SK-N-SH (cell line): ENCODE results near the gene TMEM129. TPM values are rescaled to one million over a fixed set of nuclear protein-coding genes. Genes with fewer than 3 reads are reported as not detected.

Experiments
- CTCF ChIA-PET: fragments of 300-600, 350-600 bp; formaldehyde crosslinking; extraction: SDS; loops from one replicate; lab custom pipeline; 2021; lab: Yijun Ruan, JAX
- POLR2A ChIA-PET: fragments of 350-600 bp; sonication (Branson Sonifier 250); formaldehyde crosslinking; extraction: SDS; loops from one replicate; lab custom pipeline; 2020; ENCODE audit warnings: antibody characterized with exemption, inconsistent platforms; lab: Yijun Ruan, JAX
- DNase-seq: peaks from one replicate; pipeline ENCODE4 v3.0.0; 2012
- H2AFZ ChIP-seq: fragments of 200-600 bp; sonication (generic); 2 replicates; pipeline ENCODE4 v1.8.1; 2016; ENCODE audit warnings: antibody characterized with exemption, mild to moderate bottlenecking, low read depth
- H3F3A ChIP-seq: fragments of 200-600 bp; sonication (generic); replicated peaks from 2 replicates; pipeline ENCODE3; 2016; ENCODE audit warnings: antibody characterized with exemption, mild to moderate bottlenecking; ENCODE audit not compliant: insufficient read depth
- H3K27ac ChIP-seq, 2 experiments: fragments of 200-500 bp in 1 of 2; fragments of 200-600 bp in 1 of 2; sonication (Bioruptor generic) in 1 of 2; sonication (generic), shearing (Covaris generic) in 1 of 2; 2 replicates each; pipeline versions ENCODE4 v1.5.1 to v1.6.1; 2014 to 2016; ENCODE audit warnings: low read depth in 2 of 2, inconsistent platforms in 1 of 2, low read length in 1 of 2, mild to moderate bottlenecking in 1 of 2, mixed read lengths in 1 of 2
- H3K27me3 ChIP-seq: fragments of 200-600 bp; sonication (generic), shearing (Covaris generic); 2 replicates; pipeline ENCODE4 v1.6.1; 2016; ENCODE audit warnings: mixed run types; ENCODE audit not compliant: insufficient read depth
- H3K36me3 ChIP-seq, 2 experiments: fragments of 200-500 bp in 1 of 2; fragments of 200-600 bp in 1 of 2; sonication (Bioruptor generic) in 1 of 2; sonication (generic) in 1 of 2; replicated peaks in 1 of 2; 2 replicates each; pipeline versions ENCODE3 to v1.5.1; 2014 to 2016; ENCODE audit warnings: low read length in 1 of 2, mild to moderate bottlenecking in 1 of 2; ENCODE audit not compliant: insufficient read depth in 2 of 2, control insufficient read depth in 1 of 2
- H3K4me1 ChIP-seq, 2 experiments: fragments of 200-500 bp in 1 of 2; fragments of 200-600 bp in 1 of 2; sonication (Bioruptor generic) in 1 of 2; sonication (generic), shearing (Covaris generic) in 1 of 2; 2 replicates each; pipeline versions ENCODE4 v1.5.1 to v1.6.1; 2014 to 2016; ENCODE audit warnings: low read depth in 1 of 2, low read length in 1 of 2, mixed run types in 1 of 2; ENCODE audit not compliant: insufficient read depth in 2 of 2, control insufficient read depth in 1 of 2
- H3K4me2 ChIP-seq: fragments of 200-600 bp; sonication (generic), shearing (Covaris generic); 2 replicates; pipeline ENCODE4 v1.6.1; 2017; ENCODE audit warnings: mixed run types
- H3K4me3 ChIP-seq, 2 experiments: fragments of 200-500 bp in 1 of 2; fragments of 200-600 bp in 1 of 2; sonication (Bioruptor generic) in 1 of 2; sonication (generic), shearing (Covaris generic) in 1 of 2; 2 replicates each; pipeline versions ENCODE4 v1.5.1 to v1.8.1; 2014 to 2016; ENCODE audit warnings: low read depth in 2 of 2, inconsistent platforms in 1 of 2, low read length in 1 of 2, mild to moderate bottlenecking in 1 of 2, mixed read lengths in 1 of 2, moderate library complexity in 1 of 2
- H3K79me2 ChIP-seq: fragments of 200-600 bp; sonication (generic); 2 replicates; pipeline ENCODE4 v1.8.1; 2017; ENCODE audit warnings: mild to moderate bottlenecking; ENCODE audit not compliant: insufficient read depth
- H3K9ac ChIP-seq: fragments of 200-600 bp; sonication (generic); 2 replicates; pipeline ENCODE4 v1.6.1; 2017; ENCODE audit warnings: mixed run types
- H3K9me2 ChIP-seq: fragments of 200-600 bp; sonication (generic); 2 replicates; pipeline ENCODE4 v1.6.1; 2017; ENCODE audit warnings: mixed run types
- H3K9me3 ChIP-seq: fragments of 200-600 bp; sonication (generic); 2 replicates; pipeline ENCODE4 v1.6.1; 2017; ENCODE audit warnings: mixed run types, mild to moderate bottlenecking, moderate library complexity
- H4K20me1 ChIP-seq: fragments of 200-600 bp; sonication (generic); 2 replicates; pipeline ENCODE4 v1.6.1; 2017; ENCODE audit warnings: mild to moderate bottlenecking, mixed run types; ENCODE audit not compliant: insufficient read depth
- CTCF ChIP-seq: fragments of 200-600 bp; sonication (generic); IDR thresholded peaks from 2 replicates; pipeline ENCODE4 v1.6.1; 2017; ENCODE audit warnings: antibody characterized with exemption, mild to moderate bottlenecking, moderate library complexity
- ELF1 ChIP-seq: IDR thresholded peaks from 2 replicates; pipeline ENCODE4 v1.4.0; 2012
- EP300 ChIP-seq, 2 experiments: IDR thresholded peaks; 2 replicates each; pipeline versions ENCODE4 v1.4.0 to v1.6.1; 2012; ENCODE audit warnings: borderline replicate concordance in 1 of 2, low read depth in 1 of 2, low read length in 1 of 2
- EZH2phosphoT487 ChIP-seq: fragments of 200-600 bp; sonication (generic); IDR thresholded peaks from 2 replicates; pipeline ENCODE4 v1.6.1; 2017; ENCODE audit warnings: low read depth, mixed run types, mild to moderate bottlenecking, antibody characterized with exemption, moderate library complexity, borderline replicate concordance
- FOXJ3 ChIP-seq: sonication (generic); formaldehyde crosslinking; IDR thresholded peaks from 2 replicates; pipeline ENCODE4 v1.5.1; 2020; ENCODE audit warnings: mild to moderate bottlenecking, missing genetic modification reagents
- GABPA ChIP-seq: IDR thresholded peaks from 2 replicates; pipeline ENCODE4 v1.4.0; 2012; ENCODE audit warnings: low read depth, mild to moderate bottlenecking
- GATA2 ChIP-seq: sonication (generic); formaldehyde crosslinking; IDR thresholded peaks from 2 replicates; pipeline ENCODE4 v1.5.0; 2020; ENCODE audit warnings: mild to moderate bottlenecking, missing genetic modification reagents
- MEF2A ChIP-seq: IDR thresholded peaks from 2 replicates; pipeline ENCODE4 v1.4.0; 2012; ENCODE audit warnings: low read depth, borderline replicate concordance
- MXI1 ChIP-seq: IDR thresholded peaks from 2 replicates; pipeline ENCODE4 v1.6.1; 2012; ENCODE audit warnings: mild to moderate bottlenecking, low read depth, low read length, improper control_type of control experiment
- NFIC ChIP-seq: IDR thresholded peaks from 2 replicates; pipeline ENCODE4 v1.4.0; 2012; ENCODE audit warnings: borderline replicate concordance
- POLR2AphosphoS5 ChIP-seq: IDR thresholded peaks from 2 replicates; pipeline ENCODE4 v1.6.1; 2012; ENCODE audit warnings: low read depth, low read length
- RAD21 ChIP-seq: IDR thresholded peaks from 2 replicates; pipeline ENCODE4 v1.6.1; 2012; ENCODE audit warnings: mild to moderate bottlenecking, low read length
- RCOR1 ChIP-seq: fragments of 150-350 bp; IDR thresholded peaks from 2 replicates; pipeline ENCODE4 v1.6.1; 2017; ENCODE audit warnings: antibody characterized with exemption, low read length
- RXRA ChIP-seq: IDR thresholded peaks from 2 replicates; pipeline ENCODE4 v1.4.0; 2012; ENCODE audit warnings: low read depth, mild to moderate bottlenecking, borderline replicate concordance
- SMC3 ChIP-seq: IDR thresholded peaks from 2 replicates; pipeline ENCODE4 v1.6.1; 2012; ENCODE audit warnings: low read depth, low read length, improper control_type of control experiment
- TAF1 ChIP-seq: IDR thresholded peaks from 2 replicates; pipeline ENCODE4 v1.6.1; 2012; ENCODE audit warnings: low read depth, mild to moderate bottlenecking, low read length, moderate library complexity, borderline replicate concordance
- TEAD4 ChIP-seq: IDR thresholded peaks from 2 replicates; pipeline ENCODE4 v1.4.0; 2012; ENCODE audit warnings: mild to moderate bottlenecking, borderline replicate concordance; ENCODE audit not compliant: insufficient read depth
- USF1 ChIP-seq: IDR thresholded peaks from 2 replicates; pipeline ENCODE4 v1.4.0; 2012; ENCODE audit warnings: low read depth, borderline replicate concordance
- WGBS: methylation state at CpG from one replicate; pipeline ENCODE4 v1.1.6; 2017; ENCODE audit warnings: low lambda C conversion rate; 5-methylcytosine and 5-hydroxymethylcytosine counted together
- polyA plus RNA-seq, 3 experiments: library from polyadenylated mRNA; depleted of rRNA; stranded (reverse); fragments of >200 nt; gene quantifications; 2 replicates each; pipeline ENCODE4 v1.2.3, GENCODE V29; 2012
- TF ChIP-seq, protein P1 (sequence below): fragments of 150-350 bp; IDR thresholded peaks from 2 replicates; pipeline ENCODE4 v1.6.1; 2017; ENCODE audit warnings: antibody characterized with exemption, low read length, low read depth, borderline replicate concordance
- TF ChIP-seq, protein P2 (sequence below): IDR thresholded peaks from 2 replicates; pipeline ENCODE4 v1.6.1; 2012; ENCODE audit warnings: mild to moderate bottlenecking, low read depth, low read length, moderate library complexity

The TMEM129 gene
- polyA plus RNA-seq, 1 of the 3 experiments (the other 2 are of a cell fraction): 36.5 TPM

DNA sequence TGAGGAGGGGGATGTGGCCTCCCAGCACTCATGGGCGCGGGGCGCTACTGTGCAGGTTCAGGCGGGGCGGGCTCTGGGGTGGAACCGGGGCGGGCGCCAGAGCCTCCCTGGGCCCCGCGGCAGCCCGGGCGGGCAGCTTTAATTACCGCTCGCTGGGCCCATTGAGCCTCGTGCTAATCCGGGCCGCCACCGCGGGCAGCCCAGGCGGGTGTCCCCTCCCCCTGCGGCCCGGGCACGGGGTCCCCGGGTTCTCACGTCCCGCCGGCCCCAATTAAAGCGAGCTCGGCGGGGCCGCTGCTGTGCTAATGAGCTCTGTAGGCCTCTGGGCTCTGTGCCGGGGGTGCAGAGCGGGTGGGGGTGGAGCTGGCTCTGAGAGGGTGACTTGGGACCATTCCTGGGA is 49.1 kb upstream of the TMEM129 start:
- ChIA-PET CTCF (interaction anchor here (1.1 to 2.0 kb wide), 3 partner anchors 22 to 129 kb away, joined by 3 to 5 read pairs (median 3); no protein-coding TSS in a partner anchor), POLR2A (no interaction called here)
- H3K27me3 ChIP-seq: no peaks in the 10 kb centered on the region
- H3K9me3 ChIP-seq: no peaks in the 10 kb centered on the region
- no peak overlapping the region for H3K4me2 ChIP-seq
- H4K20me1 ChIP-seq: no peaks in the 10 kb centered on the region
- no peak for DNase-seq
- no peak overlapping the region for H2AFZ ChIP-seq
- TF ChIP-seq GABPA: no peak
- TF ChIP-seq FOXJ3 (CRISPR knock-in tag): no peak
- no peak for TF ChIP-seq RCOR1
- TF ChIP-seq, protein P1, sequence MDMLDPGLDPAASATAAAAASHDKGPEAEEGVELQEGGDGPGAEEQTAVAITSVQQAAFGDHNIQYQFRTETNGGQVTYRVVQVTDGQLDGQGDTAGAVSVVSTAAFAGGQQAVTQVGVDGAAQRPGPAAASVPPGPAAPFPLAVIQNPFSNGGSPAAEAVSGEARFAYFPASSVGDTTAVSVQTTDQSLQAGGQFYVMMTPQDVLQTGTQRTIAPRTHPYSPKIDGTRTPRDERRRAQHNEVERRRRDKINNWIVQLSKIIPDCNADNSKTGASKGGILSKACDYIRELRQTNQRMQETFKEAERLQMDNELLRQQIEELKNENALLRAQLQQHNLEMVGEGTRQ: no peak
- TF ChIP-seq, protein P2, sequence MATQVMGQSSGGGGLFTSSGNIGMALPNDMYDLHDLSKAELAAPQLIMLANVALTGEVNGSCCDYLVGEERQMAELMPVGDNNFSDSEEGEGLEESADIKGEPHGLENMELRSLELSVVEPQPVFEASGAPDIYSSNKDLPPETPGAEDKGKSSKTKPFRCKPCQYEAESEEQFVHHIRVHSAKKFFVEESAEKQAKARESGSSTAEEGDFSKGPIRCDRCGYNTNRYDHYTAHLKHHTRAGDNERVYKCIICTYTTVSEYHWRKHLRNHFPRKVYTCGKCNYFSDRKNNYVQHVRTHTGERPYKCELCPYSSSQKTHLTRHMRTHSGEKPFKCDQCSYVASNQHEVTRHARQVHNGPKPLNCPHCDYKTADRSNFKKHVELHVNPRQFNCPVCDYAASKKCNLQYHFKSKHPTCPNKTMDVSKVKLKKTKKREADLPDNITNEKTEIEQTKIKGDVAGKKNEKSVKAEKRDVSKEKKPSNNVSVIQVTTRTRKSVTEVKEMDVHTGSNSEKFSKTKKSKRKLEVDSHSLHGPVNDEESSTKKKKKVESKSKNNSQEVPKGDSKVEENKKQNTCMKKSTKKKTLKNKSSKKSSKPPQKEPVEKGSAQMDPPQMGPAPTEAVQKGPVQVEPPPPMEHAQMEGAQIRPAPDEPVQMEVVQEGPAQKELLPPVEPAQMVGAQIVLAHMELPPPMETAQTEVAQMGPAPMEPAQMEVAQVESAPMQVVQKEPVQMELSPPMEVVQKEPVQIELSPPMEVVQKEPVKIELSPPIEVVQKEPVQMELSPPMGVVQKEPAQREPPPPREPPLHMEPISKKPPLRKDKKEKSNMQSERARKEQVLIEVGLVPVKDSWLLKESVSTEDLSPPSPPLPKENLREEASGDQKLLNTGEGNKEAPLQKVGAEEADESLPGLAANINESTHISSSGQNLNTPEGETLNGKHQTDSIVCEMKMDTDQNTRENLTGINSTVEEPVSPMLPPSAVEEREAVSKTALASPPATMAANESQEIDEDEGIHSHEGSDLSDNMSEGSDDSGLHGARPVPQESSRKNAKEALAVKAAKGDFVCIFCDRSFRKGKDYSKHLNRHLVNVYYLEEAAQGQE: no peak
- TF ChIP-seq SMC3: no peak
- no peaks in the 10 kb centered on the region for H3F3A ChIP-seq
- H3K79me2 ChIP-seq: no peaks in the 10 kb centered on the region
- peaks cover 0 to 29% of the 10 kb centered on the region in 2 experiments; a peak in 1 of 4 replicates for H3K4me1 ChIP-seq
- H3K9me2 ChIP-seq: no peaks in the 10 kb centered on the region
- H3K9ac ChIP-seq: no peak overlapping the region
- no peak overlapping the region for H3K27ac ChIP-seq
- H3K4me3 ChIP-seq: no peak overlapping the region
- WGBS: 90% methylated on average over 2 of the region's 33 CpGs
- no peaks in the 10 kb centered on the region for H3K36me3 ChIP-seq

- no CpG with 5 or more reads among the region's 6 CpGs for WGBS
- TF ChIP-seq GABPA: no peak
- TF ChIP-seq EZH2phosphoT487: no peak
- no peak for TF ChIP-seq USF1
- no peak for TF ChIP-seq ELF1
- TF ChIP-seq TEAD4: no peak
- no peak for TF ChIP-seq MXI1
- TF ChIP-seq, protein P1: no peak
- TF ChIP-seq GATA2 (CRISPR knock-in tag): no peak
- no peak for TF ChIP-seq CTCF
- TF ChIP-seq SMC3: no peak
- TF ChIP-seq EP300 (IDR thresholded peaks at IDR 0.05; ENCODE audit: borderline replicate concordance in 1 of 2, low read depth in 1 of 2, low read length in 1 of 2): no peak
- TF ChIP-seq RXRA: no peak
- TF ChIP-seq POLR2AphosphoS5: no peak
- TF ChIP-seq MEF2A: no peak
- no peak for TF ChIP-seq RAD21
- no peak for TF ChIP-seq NFIC
- TF ChIP-seq TAF1: no peak
- TF ChIP-seq, all 33 proteins: peak for 0
- no peaks in the 10 kb centered on the region for H3K27me3 ChIP-seq
Measured at GRCh38 chr4:1769692-1770091, 48.6 kb upstream of the TMEM129 start.

More at GRCh38 chr4:1769692-1770091, 48.6 kb upstream of the TMEM129 start:
- DNase-seq: no peak
- no peak overlapping the region for H3K9ac ChIP-seq
- H3K79me2 ChIP-seq: no peaks in the 10 kb centered on the region
- H3F3A ChIP-seq: no peaks in the 10 kb centered on the region
- no peaks in the 10 kb centered on the region for H3K36me3 ChIP-seq
- H3K27ac ChIP-seq: no peak overlapping the region
- ChIA-PET POLR2A (no interaction called here), CTCF (interaction anchor here (0.9 to 2.0 kb wide), 4 partner anchors 22 to 130 kb away, joined by 3 to 5 read pairs (median 3); no protein-coding TSS in a partner anchor)
- H3K9me2 ChIP-seq: no peaks in the 10 kb centered on the region
- no peak overlapping the region for H3K4me3 ChIP-seq
- no peak overlapping the region for H2AFZ ChIP-seq
- peaks cover 0 to 29% of the 10 kb centered on the region in 2 experiments; a peak in 1 of 4 replicates for H3K4me1 ChIP-seq
- no peak overlapping the region for H3K4me2 ChIP-seq
- H3K9me3 ChIP-seq: no peaks in the 10 kb centered on the region
- no peaks in the 10 kb centered on the region for H4K20me1 ChIP-seq
